ENCODE results near the gene SCN9A. TPM values are rescaled to one million over a fixed set of nuclear protein-coding genes. Genes with fewer than 3 reads are reported as not detected.

Gene SCN9A
- total and polyA plus RNA-seq, 2 of the 4 experiments (the other 2 are of a cell fraction): 40.1 to 135 TPM

DNA sequence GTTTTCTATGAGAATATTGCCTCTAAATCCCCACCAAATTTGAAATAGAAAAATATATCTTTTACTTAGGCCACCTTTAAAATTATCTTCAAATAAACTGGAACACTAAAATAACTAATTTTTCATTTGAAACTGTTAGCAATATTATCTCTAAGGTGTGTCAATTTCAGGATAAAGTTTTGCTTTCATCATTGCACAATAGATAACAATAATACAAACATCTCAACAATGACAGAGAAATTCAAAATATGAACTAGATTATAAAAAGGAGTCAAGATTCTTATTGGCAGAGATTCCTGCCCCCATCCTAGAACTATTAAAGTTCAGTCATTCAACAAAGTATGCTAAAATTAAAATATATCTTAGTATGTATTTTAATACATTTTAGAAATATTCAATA, 117.9 kb downstream of the SCN9A start:
- Histone ChIP-seq H3K27ac (ENCODE audit: insufficient read depth, low read length) (no peak overlapping the region), H3K9me1 (ENCODE audit: insufficient read depth, low read length) (no peaks in the 10 kb centered on the region), H2BK15ac (ENCODE audit: low read depth, low read length) (no peak overlapping the region), H3K23ac (ENCODE audit: low read depth, low read length) (no peak overlapping the region), H3K56ac (ENCODE audit: extremely low read depth, insufficient read depth, low read length) (no peak overlapping the region), H3K9me3 (ENCODE audit: control insufficient read depth, insufficient read depth, low read length) (no peaks in the 10 kb centered on the region), H3K4me2 (ENCODE audit: low read depth, low read length) (no peak overlapping the region), H3K36me3 (ENCODE audit: control insufficient read depth, insufficient read depth, low read length) (no peaks in the 10 kb centered on the region), H2BK120ac (ENCODE audit: low read depth, low read length) (no peak overlapping the region), H3K4me1 (ENCODE audit: control insufficient read depth, insufficient read depth, low read length) (no peaks in the 10 kb centered on the region), H4K5ac (ENCODE audit: low read depth, low read length) (no peak overlapping the region), H4K20me1 (ENCODE audit: insufficient read depth, low read length) (no peaks in the 10 kb centered on the region), H3K4me3 (ENCODE audit: insufficient read depth, low read depth, low read length) (no peak overlapping the region), H3K79me1 (ENCODE audit: low read depth in 1 of 2, low read length in 2 of 2) (no peaks in the 10 kb centered on the region; a peak in 1 of 4 replicates), H3K18ac (ENCODE audit: low read depth, low read length) (no peak overlapping the region), H2AK5ac (ENCODE audit: low read depth, low read length) (no peak overlapping the region), H2AFZ (replicated peaks; ENCODE audit: low read length, poor library complexity) (no peak overlapping the region), H3K9ac (ENCODE audit: low read depth, low read length) (no peak overlapping the region), H3K14ac (replicated peaks; ENCODE audit: low read depth, low read length) (no peak overlapping the region), H3K27me3 (ENCODE audit: control insufficient read depth, insufficient read depth, low read length) (no peaks in the 10 kb centered on the region), H2AK9ac (replicated peaks; ENCODE audit: low read depth, low read length, poor library complexity) (no peak overlapping the region), H4K91ac (ENCODE audit: insufficient read depth, low read depth, low read length) (no peak overlapping the region), H2BK5ac (ENCODE audit: low read depth, low read length, poor library complexity, severe bottlenecking) (no peak overlapping the region), H4K8ac (ENCODE audit: low read depth in 2 of 2, low read length in 2 of 2) (no peak overlapping the region), H3K4ac (ENCODE audit: low read depth, low read length) (no peak overlapping the region), H2BK20ac (ENCODE audit: low read depth, low read length) (no peak overlapping the region)
- in situ Hi-C loops (cut with MboI; ENCODE audit: low sequenced_read_pairs): no loop called here
- intact Hi-C loops (cut with micrococcal nuclease): no loop called here
- DNase-seq (no peak), ATAC-seq (ENCODE audit: low read depth) (no peak)
- TF ChIP-seq CEBPB (IDR thresholded peaks at IDR 0.05; ENCODE audit: low read depth, low read length) (peak; percentile 71), ELK1 (IDR thresholded peaks at IDR 0.05; ENCODE audit: borderline replicate concordance, low read depth, low read length) (no peak)
- BruUV-seq (replicated peaks): no TSS peak
- ChIA-PET CTCF (no interaction called here), POLR2A (ENCODE audit: unreplicated experiment) (no interaction called here)
- dilution Hi-C loops (cut with HindIII; ENCODE audit: low sequenced_read_pairs, unreplicated experiment): no loop called here
